ENCODE data around the gene FIBCD1.

GRCh38 chr9:130898552-130898852, 40.5 kb downstream of the FIBCD1 start:
- TF ChIP-seq CTCF (IDR thresholded peaks at IDR 0.05; ENCODE audit: insufficient read depth, low read length) (no peak), SPI1 (IDR thresholded peaks at IDR 0.05; ENCODE audit: borderline replicate concordance, low read depth) (no peak)
